ENCODE measurements around the gene NEDD4.

The NEDD4 gene

DNA sequence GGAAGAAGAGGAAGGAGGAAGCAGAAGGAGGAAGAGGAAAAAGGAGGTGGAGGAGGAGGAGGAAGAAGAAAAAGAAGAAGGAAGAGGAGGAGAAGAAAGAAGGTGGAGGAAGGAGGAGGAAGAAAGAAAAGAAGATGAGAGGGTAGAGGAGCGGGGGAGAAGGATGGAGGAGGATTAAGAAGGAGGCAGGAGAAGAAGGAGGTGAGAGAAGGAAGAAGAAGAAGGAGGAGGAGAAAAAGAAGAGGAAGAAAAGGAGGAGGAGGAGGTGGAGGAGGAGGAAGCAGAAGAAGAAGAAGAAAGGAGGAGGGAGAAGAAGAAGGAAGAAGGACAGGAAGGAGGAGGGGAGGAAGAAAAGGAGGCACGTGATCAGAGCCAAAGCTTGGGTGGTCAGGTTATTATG is 213.1 kb downstream of the NEDD4 start:
- no peak for DNase-seq (ENCODE audit: low read depth in 2 of 2)

DNA sequence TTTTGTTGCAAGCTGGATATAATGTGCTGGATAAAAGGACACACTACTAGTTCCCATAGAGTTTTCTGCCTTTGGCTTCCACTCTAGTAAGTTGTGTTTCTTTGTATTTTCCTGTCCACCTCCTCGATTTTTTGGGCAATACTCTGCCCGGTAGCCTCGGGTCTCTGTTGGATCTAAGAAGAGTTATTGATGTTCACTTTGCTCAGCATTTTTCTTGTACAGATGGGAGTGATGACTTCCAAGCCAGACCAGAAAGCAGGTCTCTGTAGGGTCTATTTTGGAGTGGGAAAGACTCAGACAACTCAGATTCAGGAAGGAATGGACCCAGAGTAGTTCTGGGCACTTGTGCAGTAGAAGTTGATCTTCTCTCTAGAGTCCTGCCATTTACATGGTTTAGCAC is 214.5 kb downstream of the NEDD4 start:
- DNase-seq (ENCODE audit: low read depth in 2 of 2): no peak
